Muscle of leg (tissue), 11 donors: ENCODE measurements around the gene GSTP1. TPM values are rescaled to one million over a fixed set of nuclear protein-coding genes. Genes with fewer than 3 reads are reported as not detected.

Experiments
- DNase-seq: peaks from one replicate; pipeline ENCODE4 v3.0.0; 2013
- H3K27ac ChIP-seq: one replicate; pipeline ENCODE4 v1.5.1; 2013; ENCODE audit warnings: mild to moderate bottlenecking, low read length, control low read depth
- H3K27me3 ChIP-seq: one replicate; pipeline ENCODE4 v1.6.1; 2013; ENCODE audit warnings: low read length; ENCODE audit not compliant: control insufficient read depth, insufficient read depth
- H3K36me3 ChIP-seq: one replicate; pipeline ENCODE4 v1.6.1; 2013; ENCODE audit warnings: low read length; ENCODE audit not compliant: control insufficient read depth, insufficient read depth
- H3K4me1 ChIP-seq: one replicate; pipeline ENCODE4 v1.6.1; 2013; ENCODE audit warnings: low read length; ENCODE audit not compliant: control insufficient read depth, insufficient read depth
- H3K4me3 ChIP-seq: one replicate; pipeline ENCODE4 v1.5.1; 2013; ENCODE audit warnings: low read length, control low read depth
- H3K9me3 ChIP-seq: replicated peaks from 2 replicates; pipeline ENCODE4 v1.6.1; 2013; ENCODE audit warnings: low read depth, low read length; ENCODE audit not compliant: control insufficient read depth
- WGBS: methylation state at CpG from one replicate; pipeline ENCODE4 v1.1.5; 2013; ENCODE audit warnings: missing lambda C conversion rate; ENCODE audit not compliant: insufficient coverage; 5-methylcytosine and 5-hydroxymethylcytosine counted together
- polyA plus RNA-seq, 8 donors: library from polyadenylated mRNA; unstranded; fragments of 120-200 nt; gene quantifications; one replicate each; pipeline versions ENCODE4 v1.2.1 to v1.2.3, GENCODE V29; 2013; ENCODE audit warnings: inconsistent platforms in 1 of 8, low replicate concordance in 1 of 8; ENCODE audit not compliant: insufficient read length in 8 of 8, insufficient read depth in 1 of 8
- total RNA-seq: library from RNA; stranded (reverse); fragments of 120-200 nt; gene quantifications from one replicate; pipeline ENCODE4 v1.2.4, GENCODE V29; 2013

Gene GSTP1
- total and polyA plus RNA-seq, 9 donors, result 232 to 335 (median 277) TPM

DNA sequence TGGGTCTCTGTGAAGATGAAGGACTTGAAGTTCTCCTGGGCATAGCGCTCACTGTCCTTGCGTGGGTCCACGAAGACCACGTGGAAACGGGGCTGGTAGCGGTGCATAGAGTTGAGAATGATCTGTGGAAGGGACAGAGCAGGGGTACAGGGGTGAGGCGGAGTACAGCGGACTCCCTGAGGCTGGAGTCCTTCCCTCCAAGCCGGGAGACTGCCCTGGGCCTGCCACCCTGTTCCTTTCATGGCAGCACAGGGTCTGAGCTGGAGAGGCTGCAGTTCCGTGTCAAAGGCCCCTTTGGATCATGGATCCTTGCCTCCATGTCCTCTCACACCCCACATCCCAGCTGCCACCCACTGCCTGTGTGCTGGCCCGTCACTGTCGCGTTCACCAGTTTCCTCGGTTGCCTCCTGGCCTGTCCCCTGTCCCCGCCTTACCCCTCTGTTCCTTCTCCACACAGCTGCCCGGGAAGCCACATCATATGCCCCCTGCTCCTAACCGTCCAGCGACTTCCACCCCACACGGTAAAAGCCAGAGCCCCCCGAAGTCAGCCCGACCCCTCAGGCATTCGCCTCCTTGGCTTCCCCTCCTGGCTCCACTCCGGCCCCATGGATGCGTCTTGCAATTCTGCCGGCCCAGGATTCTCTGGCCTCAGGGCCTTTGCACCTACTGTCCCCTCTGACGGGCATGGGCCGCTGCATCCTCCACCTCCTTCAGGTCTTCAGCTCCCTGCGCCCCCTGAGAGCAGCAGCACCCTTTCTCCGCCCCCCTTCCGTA is 49.6 kb downstream of the GSTP1 start:
- H3K27me3 ChIP-seq, result peaks cover 2% of the 10 kb centered on the region
- H3K4me3 ChIP-seq, result no peak overlapping the region
- no peaks in the 10 kb centered on the region for H3K36me3 ChIP-seq
- peaks cover 14% of the 10 kb centered on the region for H3K4me1 ChIP-seq
- no peak for DNase-seq
- no peak overlapping the region for H3K27ac ChIP-seq
- H3K9me3 ChIP-seq, result no peaks in the 10 kb centered on the region
- 90% methylated on average over 30 of the region's 30 CpGs for WGBS

- Histone ChIP-seq H3K36me3 (no peaks in the 10 kb centered on the region), H3K9me3 (no peaks in the 10 kb centered on the region), H3K27ac (no peak overlapping the region), H3K27me3 (peaks cover 2% of the 10 kb centered on the region), H3K4me1 (peaks cover 14% of the 10 kb centered on the region), H3K4me3 (no peak overlapping the region)
- WGBS, result 91% methylated on average over 20 of the region's 22 CpGs
- no peak for DNase-seq
Observed at GRCh38 chr11:67633758-67634365, 50.2 kb downstream of the GSTP1 start.

DNA sequence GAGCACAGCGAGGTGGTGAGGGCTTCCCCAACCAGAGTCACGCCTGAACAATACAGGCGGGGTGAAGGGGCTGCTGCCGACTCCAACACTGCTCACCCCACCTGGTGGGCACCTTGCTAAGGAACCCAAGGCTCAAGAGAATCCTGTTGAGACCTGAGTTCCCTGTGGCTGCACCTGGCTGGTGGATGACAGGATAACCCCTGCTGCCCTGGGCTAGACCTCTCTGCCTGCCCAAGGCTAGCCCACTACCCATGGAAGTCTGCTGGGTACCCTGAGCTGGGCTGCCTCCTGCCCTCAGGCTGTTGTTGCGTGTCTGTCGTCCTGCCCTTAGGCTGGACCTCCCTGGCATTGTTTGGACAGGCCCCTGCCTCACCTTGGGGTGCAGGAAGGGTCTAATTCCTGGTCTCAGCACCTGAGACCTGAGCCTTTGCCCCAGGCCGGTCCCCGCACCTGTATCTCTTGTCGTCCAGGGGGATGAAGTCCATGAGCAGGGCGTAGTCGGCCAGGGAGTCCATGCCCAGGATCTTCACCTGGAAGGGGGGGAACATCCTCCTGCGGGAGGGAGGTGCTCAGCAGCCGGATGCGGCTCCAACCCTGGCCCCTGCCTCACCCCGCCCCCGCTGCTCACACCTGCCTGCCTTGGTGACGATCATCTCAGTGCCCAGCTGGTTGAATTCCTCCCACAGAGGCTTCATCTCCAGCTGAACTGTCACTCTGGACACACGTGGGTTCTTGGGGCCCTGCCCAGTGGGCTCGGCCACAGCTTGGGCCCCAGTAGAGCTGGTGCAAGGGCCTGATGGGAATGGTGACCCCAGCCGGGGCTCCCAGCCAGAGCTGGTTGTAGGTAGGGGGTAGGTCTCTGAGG is 51.0 kb downstream of the GSTP1 start:
- Histone ChIP-seq H3K36me3 (no peaks in the 10 kb centered on the region), H3K27me3 (peaks cover 3% of the 10 kb centered on the region), H3K4me1 (peaks cover 9% of the 10 kb centered on the region), H3K9me3 (no peaks in the 10 kb centered on the region), H3K4me3 (no peak overlapping the region), H3K27ac (no peak overlapping the region)
- WGBS, result 67% methylated on average over 17 of the region's 20 CpGs
- DNase-seq, result no peak

DNA sequence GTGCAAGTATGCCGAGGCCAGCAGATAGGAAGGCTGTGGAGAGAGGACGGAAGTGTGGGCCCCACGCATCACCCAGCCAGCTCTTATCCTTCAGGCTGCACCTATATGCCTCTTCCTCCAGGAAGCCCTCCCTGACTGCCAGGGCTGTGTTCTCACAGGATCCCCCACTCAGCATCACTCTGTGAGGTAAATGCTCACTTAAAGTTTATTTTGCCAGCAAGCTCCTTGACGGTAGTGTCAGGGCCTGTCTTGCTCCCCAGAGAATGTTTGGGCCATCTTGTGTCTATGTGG is 51.6 kb downstream of the GSTP1 start:
- no peaks in the 10 kb centered on the region for H3K9me3 ChIP-seq
- H3K36me3 ChIP-seq, result no peaks in the 10 kb centered on the region
- DNase-seq, result no peak
- no peak overlapping the region for H3K4me3 ChIP-seq
- H3K27me3 ChIP-seq, result peaks cover 7% of the 10 kb centered on the region
- peaks cover 9% of the 10 kb centered on the region for H3K4me1 ChIP-seq
- H3K27ac ChIP-seq, result no peak overlapping the region
- WGBS, result 58% methylated on average over 2 of the region's 4 CpGs

Other genes with a start within 250 kb of the GSTP1 start
- gene POLD4, start 230.3 kb upstream of the GSTP1 start, total RNA-seq, result 33.6 TPM
- 10 to 100 TPM; 24.6 to 53.6 (median 32.1) TPM for gene POLD4, start 230.3 kb upstream of the GSTP1 start, polyA plus RNA-seq
- 2.0 TPM for gene CLCF1, start 210.2 kb upstream of the GSTP1 start, total RNA-seq
- 1 to 10 TPM; 2.8 to 4.8 (median 4.0) TPM for gene CLCF1, start 210.2 kb upstream of the GSTP1 start, polyA plus RNA-seq
- 7.9 TPM for gene RAD9A, start 191.8 kb upstream of the GSTP1 start, total RNA-seq
- 10 to 100 TPM in 5 of 8 donors, 1 to 10 TPM in 3; 6.9 to 14.2 (median 11.1) TPM for gene RAD9A, start 191.8 kb upstream of the GSTP1 start, polyA plus RNA-seq
- 130 TPM for gene PPP1CA, start 182.0 kb upstream of the GSTP1 start, total RNA-seq
- 100 to 1,000 TPM; 127 to 150 (median 142) TPM for gene PPP1CA, start 182.0 kb upstream of the GSTP1 start, polyA plus RNA-seq
- 0.49 TPM for gene TBC1D10C, start 179.7 kb upstream of the GSTP1 start, total RNA-seq
- 1 to 10 TPM; 1.4 to 7.2 (median 5.5) TPM for gene TBC1D10C, start 179.7 kb upstream of the GSTP1 start, polyA plus RNA-seq
- gene CARNS1, start 168.1 kb upstream of the GSTP1 start, total RNA-seq, result 29.2 TPM
- gene CARNS1, start 168.1 kb upstream of the GSTP1 start, polyA plus RNA-seq, result 10 to 100 TPM; 30.6 to 80.7 (median 61.0) TPM
- gene RPS6KB2, start 155.3 kb upstream of the GSTP1 start, total RNA-seq, result 27.9 TPM
- gene RPS6KB2, start 155.3 kb upstream of the GSTP1 start, polyA plus RNA-seq, result 10 to 100 TPM; 33.9 to 45.5 (median 39.2) TPM
- gene PTPRCAP, start 146.1 kb upstream of the GSTP1 start, total RNA-seq, result 0.84 TPM
- 1 to 10 TPM; 1.0 to 1.5 (median 1.3) TPM for gene PTPRCAP, start 146.1 kb upstream of the GSTP1 start, polyA plus RNA-seq
- gene CORO1B, start 140.3 kb upstream of the GSTP1 start, total RNA-seq, result 28.8 TPM
- 10 to 100 TPM; 24.2 to 42.4 (median 33.4) TPM for gene CORO1B, start 140.3 kb upstream of the GSTP1 start, polyA plus RNA-seq
- gene GPR152, start 131.1 kb upstream of the GSTP1 start, total RNA-seq, result not detected
- not detected for gene GPR152, start 131.1 kb upstream of the GSTP1 start, polyA plus RNA-seq
- 0.66 TPM for gene CABP4, start 128.5 kb upstream of the GSTP1 start, total RNA-seq
- gene CABP4, start 128.5 kb upstream of the GSTP1 start, polyA plus RNA-seq, result 1 to 10 TPM in 2 of 8 donors, under 1 TPM in 6; 0.29 to 1.2 (median 0.73) TPM
- 16.1 TPM for gene TMEM134, start 114.6 kb upstream of the GSTP1 start, total RNA-seq
- 10 to 100 TPM; 42.6 to 71.5 (median 47.2) TPM for gene TMEM134, start 114.6 kb upstream of the GSTP1 start, polyA plus RNA-seq
- gene AIP, start 100.8 kb upstream of the GSTP1 start, total RNA-seq, result 59.5 TPM
- 10 to 100 TPM; 41.2 to 60.3 (median 52.1) TPM for gene AIP, start 100.8 kb upstream of the GSTP1 start, polyA plus RNA-seq
- gene PITPNM1, start 78.4 kb upstream of the GSTP1 start, total RNA-seq, result 4.9 TPM
- gene PITPNM1, start 78.4 kb upstream of the GSTP1 start, polyA plus RNA-seq, result 10 to 100 TPM in 1 of 8 donors, 1 to 10 TPM in 7; 6.0 to 11.6 (median 8.8) TPM
- 7.9 TPM for gene CDK2AP2, start 75.7 kb upstream of the GSTP1 start, total RNA-seq
- 10 to 100 TPM; 18.2 to 25.4 (median 19.6) TPM for gene CDK2AP2, start 75.7 kb upstream of the GSTP1 start, polyA plus RNA-seq
- not detected for gene CABP2, start 60.4 kb upstream of the GSTP1 start, total RNA-seq
- gene CABP2, start 60.4 kb upstream of the GSTP1 start, polyA plus RNA-seq, result not detected
- 147 TPM for gene NDUFV1, start 23.1 kb downstream of the GSTP1 start, total RNA-seq
- gene NDUFV1, start 23.1 kb downstream of the GSTP1 start, polyA plus RNA-seq, result 100 to 1,000 TPM; 126 to 173 (median 154) TPM
- gene NUDT8, start 46.1 kb downstream of the GSTP1 start, total RNA-seq, result 4.7 TPM
- 1 to 10 TPM; 3.4 to 5.8 (median 4.2) TPM for gene NUDT8, start 46.1 kb downstream of the GSTP1 start, polyA plus RNA-seq
- not detected for gene TBX10, start 56.0 kb downstream of the GSTP1 start, total RNA-seq
- gene TBX10, start 56.0 kb downstream of the GSTP1 start, polyA plus RNA-seq, result under 1 TPM in 1 of 8 donors, not detected in 7; 0.40 TPM
- gene ACY3, start 66.9 kb downstream of the GSTP1 start, total RNA-seq, result 0.22 TPM
- 1 to 10 TPM in 1 of 8 donors, under 1 TPM in 7; 0.15 to 5.9 (median 0.51) TPM for gene ACY3, start 66.9 kb downstream of the GSTP1 start, polyA plus RNA-seq
- gene ALDH3B2, start 90.8 kb downstream of the GSTP1 start, total RNA-seq, result 0.09 TPM
- 1 to 10 TPM in 1 of 8 donors, under 1 TPM in 3, not detected in 4; 0.11 to 4.5 (median 0.41) TPM for gene ALDH3B2, start 90.8 kb downstream of the GSTP1 start, polyA plus RNA-seq